ENCODE data around the gene NCBP1. TPM values are rescaled to one million over a fixed set of nuclear protein-coding genes. Genes with fewer than 3 reads are reported as not detected.

Gene NCBP1
- total RNA-seq, 3 donors from 2014 or later: 25.0 to 33.2 (median 30.2) TPM

GRCh38 chr9:97688654-97689053 is 55.0 kb downstream of the NCBP1 start:
- DNase-seq (ENCODE audit: low spot score in 2 of 2): no peak
- H3K4me3 ChIP-seq: no peak overlapping the region
- no peaks in the 10 kb centered on the region for H3K4me1 ChIP-seq
- no peak overlapping the region for H3K27ac ChIP-seq
- no peaks in the 10 kb centered on the region for H3K36me3 ChIP-seq
- no peak for TF ChIP-seq POLR2AphosphoS5 (IDR thresholded peaks at IDR 0.05)
- no peak for TF ChIP-seq POLR2A (IDR thresholded peaks at IDR 0.05)
- TF ChIP-seq CTCF (IDR thresholded peaks at IDR 0.05): no peak
- H3K27me3 ChIP-seq: no peaks in the 10 kb centered on the region
- H3K9me3 ChIP-seq: no peaks in the 10 kb centered on the region
- intact Hi-C loops (cut with DNase I; ENCODE audit: low total_unique reads): no loop called here

GRCh38 chr9:97689401-97690180 is 56.0 kb downstream of the NCBP1 start:
- no peak for TF ChIP-seq POLR2AphosphoS5 (IDR thresholded peaks at IDR 0.05)
- no peak for TF ChIP-seq CTCF (IDR thresholded peaks at IDR 0.05)
- TF ChIP-seq POLR2A (IDR thresholded peaks at IDR 0.05): no peak
- Histone ChIP-seq H3K36me3 (no peaks in the 10 kb centered on the region), H3K4me3 (no peak overlapping the region), H3K9me3 (no peaks in the 10 kb centered on the region), H3K27me3 (no peaks in the 10 kb centered on the region), H3K4me1 (no peaks in the 10 kb centered on the region), H3K27ac (no peak overlapping the region)
- no peak for DNase-seq (ENCODE audit: low spot score in 2 of 2)
- intact Hi-C loops (cut with DNase I; ENCODE audit: low total_unique reads): no loop called here

GRCh38 chr9:97694769-97695168 is 61.1 kb downstream of the NCBP1 start:
- no peak for DNase-seq (ENCODE audit: low spot score in 2 of 2)
- intact Hi-C loops (cut with DNase I; ENCODE audit: low total_unique reads): no loop called here
- Histone ChIP-seq H3K4me3 (peak overlapping the region in 1 of 3 donors; percentile 89), H3K27me3 (no peaks in the 10 kb centered on the region), H3K27ac (no peak overlapping the region), H3K9me3 (no peaks in the 10 kb centered on the region), H3K36me3 (no peaks in the 10 kb centered on the region), H3K4me1 (peaks cover 0 to 16% of the 10 kb centered on the region in 2 donors)
- TF ChIP-seq POLR2AphosphoS5 (IDR thresholded peaks at IDR 0.05) (no peak), CTCF (IDR thresholded peaks at IDR 0.05) (no peak), POLR2A (IDR thresholded peaks at IDR 0.05) (no peak)

GRCh38 chr9:97695390-97695789 is 61.8 kb downstream of the NCBP1 start:
- TF ChIP-seq POLR2A (IDR thresholded peaks at IDR 0.05) (no peak), POLR2AphosphoS5 (IDR thresholded peaks at IDR 0.05) (no peak), CTCF (IDR thresholded peaks at IDR 0.05) (no peak)
- Histone ChIP-seq H3K9me3 (no peaks in the 10 kb centered on the region), H3K27me3 (no peaks in the 10 kb centered on the region), H3K36me3 (no peaks in the 10 kb centered on the region), H3K27ac (no peak overlapping the region), H3K4me1 (peaks cover 0 to 16% of the 10 kb centered on the region in 2 donors), H3K4me3 (peak overlapping the region in 1 of 3 donors; percentile 89)
- no peak for DNase-seq (ENCODE audit: low spot score in 2 of 2)
- intact Hi-C loops (cut with DNase I; ENCODE audit: low total_unique reads): no loop called here

- Histone ChIP-seq H3K9me3 (no peaks in the 10 kb centered on the region), H3K4me1 (peaks cover 0 to 16% of the 10 kb centered on the region in 2 donors), H3K36me3 (no peaks in the 10 kb centered on the region), H3K27me3 (no peaks in the 10 kb centered on the region), H3K27ac (peak overlapping the region; percentile 93 to 97), H3K4me3 (peak overlapping the region; percentile 84 to 89 (median 87))
- intact Hi-C loops (cut with DNase I; ENCODE audit: low total_unique reads): no loop called here
- TF ChIP-seq POLR2A (IDR thresholded peaks at IDR 0.05): no peak
- DNase-seq (ENCODE audit: low spot score in 2 of 2): no peak
Observed at GRCh38 chr9:97695995-97696802, 62.6 kb downstream of the NCBP1 start.

Data from breast epithelium (tissue), 4 donors.